GM21390 (cell line): ENCODE results near the gene BCAP31.
"Not testable (repeated sequence)": the region's sequence is repeated elsewhere in the genome, so short reads cannot be mapped to it uniquely, and the experiment has no call there.

ENCODE experiments used
- ATAC-seq: cut with Tn5 transposase; IDR thresholded peaks from one replicate; pipeline ENCODE4 v1.9.1; 2021; ENCODE audit not compliant: unreplicated experiment

Gene BCAP31

DNA sequence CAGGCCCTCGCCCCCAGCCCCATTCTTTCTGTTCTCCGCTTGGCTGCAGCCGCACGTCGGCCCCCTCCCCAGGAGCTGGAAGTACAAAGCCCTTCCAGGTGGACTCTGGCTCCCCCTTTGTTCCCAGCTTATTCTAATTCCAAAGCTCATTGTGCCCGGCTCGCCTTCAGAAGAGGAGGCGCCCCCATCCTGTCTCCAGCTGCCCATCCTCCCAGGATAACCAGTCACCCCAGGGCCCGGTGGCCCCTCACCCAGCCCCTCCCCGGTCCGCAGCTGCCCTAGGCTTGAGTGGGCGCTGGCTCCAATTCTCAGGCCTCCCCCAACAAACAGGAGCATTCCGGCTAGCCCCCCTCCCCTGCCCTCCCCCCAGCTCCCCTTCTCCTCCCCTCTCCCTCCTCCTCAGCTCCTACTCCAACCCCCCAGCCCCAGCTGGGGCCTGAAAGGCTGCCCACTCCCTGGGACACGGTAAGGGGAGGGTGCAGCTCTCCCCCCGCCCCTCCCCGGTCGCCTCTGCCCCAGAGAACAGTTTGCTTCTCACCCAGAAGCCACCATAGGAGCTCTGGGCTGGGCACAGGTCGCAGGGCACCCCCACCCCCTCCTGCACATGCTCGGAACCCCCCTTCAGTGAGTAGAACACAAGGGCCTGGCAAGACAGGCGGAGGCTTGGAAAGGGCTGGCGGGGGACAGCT, 39.6 kb downstream of the BCAP31 start:
- no peak for ATAC-seq

DNA sequence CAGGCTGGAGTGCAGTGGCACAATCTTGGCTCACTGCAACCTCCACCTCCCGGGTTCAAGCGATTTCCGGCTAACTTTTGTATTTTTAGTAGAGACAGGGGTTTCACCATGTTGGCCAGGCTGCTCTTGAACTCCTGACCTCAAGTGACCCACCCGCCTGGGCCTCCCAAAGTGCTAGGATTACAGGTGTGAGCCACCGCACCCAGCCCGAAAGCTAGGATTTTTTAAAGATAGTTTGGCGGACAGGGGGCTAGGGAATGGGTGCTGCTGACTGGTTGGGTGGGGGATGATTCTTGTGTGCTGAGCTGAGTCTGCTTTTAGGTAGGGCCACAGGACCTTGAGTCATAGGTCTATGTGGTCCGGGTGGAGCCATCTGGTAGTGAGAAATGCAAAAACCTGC, 40.7 kb downstream of the BCAP31 start:
- not testable (repeated sequence) for ATAC-seq

DNA sequence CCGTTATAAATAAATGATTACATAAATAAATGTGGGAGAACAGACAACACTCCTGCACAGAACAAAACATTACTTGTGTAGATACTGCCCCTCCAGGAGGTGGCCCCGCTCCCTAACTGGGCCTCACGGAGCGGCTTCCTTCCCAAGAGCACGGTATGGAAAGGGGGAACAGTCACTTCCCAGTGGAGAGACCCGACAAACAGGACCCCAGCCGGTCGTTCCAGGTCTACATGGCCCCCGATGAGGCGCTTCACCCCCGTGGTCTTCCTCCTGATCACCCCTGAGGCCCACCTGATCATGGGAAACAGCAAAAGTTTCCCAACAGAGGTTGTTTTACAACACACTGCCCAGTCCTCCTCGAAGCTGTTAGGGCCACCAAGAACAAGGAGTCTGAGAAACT, 43.0 kb downstream of the BCAP31 start:
- no peak for ATAC-seq

DNA sequence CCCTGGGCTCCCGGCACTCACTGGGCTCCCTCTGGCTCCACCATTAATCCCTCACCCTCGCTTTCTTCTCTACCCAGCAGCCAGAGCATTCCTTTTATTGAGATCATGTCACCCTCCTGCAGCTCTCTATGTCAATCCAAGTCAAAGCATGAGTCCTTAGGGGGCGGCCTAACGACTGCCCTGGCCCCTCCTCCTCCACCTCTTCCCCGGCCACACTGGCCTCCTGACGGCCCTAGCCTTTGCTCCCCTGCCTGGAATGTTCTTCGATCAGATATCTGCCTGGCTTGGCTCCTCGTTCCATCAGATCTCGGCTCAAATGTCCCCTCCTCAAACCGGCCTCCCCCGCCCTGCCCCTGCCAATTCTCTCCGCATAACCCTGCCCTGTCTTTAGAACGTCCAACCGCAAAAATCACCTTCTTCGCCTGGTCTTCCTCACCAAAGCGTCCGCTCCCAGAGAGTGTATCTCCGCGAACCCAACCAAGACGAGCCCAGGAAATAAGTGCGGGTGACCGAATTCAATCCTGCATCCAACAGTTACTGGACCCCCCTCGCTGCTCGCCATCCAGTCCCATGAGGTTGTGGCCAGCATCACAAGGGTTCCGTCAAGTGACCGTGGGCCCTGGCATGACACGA, 49.9 kb downstream of the BCAP31 start:
- no peak for ATAC-seq

GRCh38 chrX:153673428-153674218, 50.6 kb downstream of the BCAP31 start, which contains the start of gene PNCK:
Gene PNCK (minus strand): TSS chrX:153673813. CDS start chrX:153673076, 737 bp downstream.
- ATAC-seq = no peak

- no peak for ATAC-seq
These were observed 51.4 kb downstream of the BCAP31 start for GRCh38 chrX:153672531-153673427.

DNA sequence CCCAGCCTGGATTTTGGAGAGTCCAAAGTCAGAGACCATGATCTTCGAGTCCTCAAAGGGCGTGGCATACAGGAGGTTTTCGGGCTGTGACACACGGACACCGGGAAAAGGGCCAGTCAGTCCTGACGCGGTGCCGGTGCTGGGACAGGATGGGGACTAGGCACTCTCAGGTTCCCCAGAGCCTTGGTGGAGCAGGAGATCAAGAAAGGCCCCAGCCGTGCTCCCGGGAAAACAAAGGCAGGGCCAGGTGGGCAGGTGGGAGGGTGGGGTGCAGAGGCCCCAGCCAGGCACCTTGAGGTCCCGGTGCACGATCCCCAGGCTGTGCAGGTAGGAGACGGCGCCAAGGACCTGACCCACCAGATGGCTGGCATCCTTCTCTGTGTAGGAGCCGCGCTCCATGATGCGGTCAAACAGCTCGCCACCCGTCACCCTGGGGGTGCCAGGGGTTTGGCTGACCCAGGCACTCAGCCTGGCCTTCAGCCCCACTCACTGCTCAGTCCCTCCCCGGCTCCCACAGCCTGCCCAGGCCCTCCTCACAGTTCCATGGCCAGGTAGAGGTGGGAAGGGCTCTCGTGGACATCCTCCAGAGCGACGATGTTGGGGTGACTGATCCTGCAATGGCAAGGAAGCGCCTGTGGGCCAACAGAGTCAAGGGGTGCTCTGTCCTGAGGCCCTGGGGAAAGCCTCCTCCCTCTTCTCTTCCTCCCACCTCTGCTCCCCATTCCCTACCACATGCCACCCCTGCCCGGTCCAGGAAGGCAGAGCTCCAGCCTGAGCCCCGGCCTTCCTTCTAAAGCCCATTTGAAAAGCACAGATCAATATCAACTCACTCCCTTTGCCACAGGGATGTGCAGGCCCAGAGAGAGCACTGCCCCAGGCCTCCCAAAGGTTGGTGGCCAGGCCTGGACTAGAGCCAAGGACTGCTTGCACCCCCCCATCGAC, 52.3 kb downstream of the BCAP31 start:
- ATAC-seq = no peak

- no peak for ATAC-seq
These were observed 53.2 kb downstream of the BCAP31 start for GRCh38 chrX:153670748-153671588.

DNA sequence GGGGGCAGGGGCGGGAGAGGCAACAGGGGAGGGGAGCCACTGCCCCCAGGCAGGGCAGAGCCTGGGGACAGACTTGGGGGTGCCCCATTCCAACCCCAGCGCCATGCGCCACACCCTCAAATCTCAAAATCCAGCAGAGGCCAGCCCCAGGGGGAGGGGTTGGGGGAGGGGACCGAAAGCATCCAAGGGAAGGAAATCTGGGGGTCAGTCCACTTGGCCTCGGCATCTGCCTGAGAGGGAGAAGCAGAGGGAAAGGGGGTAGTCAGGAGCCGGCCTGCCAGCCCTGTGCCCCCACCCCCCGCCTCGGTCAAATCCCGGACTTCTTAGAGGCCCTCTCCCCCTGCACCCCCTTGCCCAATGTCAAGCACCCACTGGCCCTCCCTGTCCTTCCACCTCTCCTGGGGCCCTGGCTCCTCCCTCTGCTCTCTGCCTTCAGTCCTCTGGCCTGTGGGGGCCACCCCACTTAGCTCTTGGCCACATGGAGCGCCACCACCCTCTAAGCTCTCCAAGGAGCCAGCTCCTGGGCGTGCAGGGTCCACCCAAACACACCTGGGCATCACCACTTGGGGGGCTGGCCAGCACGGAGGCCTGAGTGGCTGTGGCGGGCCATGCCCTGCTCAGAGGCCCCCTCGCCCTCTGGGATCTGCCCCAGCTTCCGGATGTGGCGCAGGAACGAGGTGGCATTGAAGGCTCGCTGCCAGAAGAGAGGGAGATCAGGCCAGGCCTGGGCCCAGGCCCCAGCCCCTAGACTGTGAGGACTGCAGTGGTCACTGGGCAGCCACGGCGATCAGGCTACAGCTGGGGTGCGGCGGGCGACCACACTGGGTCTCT, 54.1 kb downstream of the BCAP31 start:
- no peak for ATAC-seq

- no peak for ATAC-seq
These were observed 54.9 kb downstream of the BCAP31 start for GRCh38 chrX:153669174-153669890.

DNA sequence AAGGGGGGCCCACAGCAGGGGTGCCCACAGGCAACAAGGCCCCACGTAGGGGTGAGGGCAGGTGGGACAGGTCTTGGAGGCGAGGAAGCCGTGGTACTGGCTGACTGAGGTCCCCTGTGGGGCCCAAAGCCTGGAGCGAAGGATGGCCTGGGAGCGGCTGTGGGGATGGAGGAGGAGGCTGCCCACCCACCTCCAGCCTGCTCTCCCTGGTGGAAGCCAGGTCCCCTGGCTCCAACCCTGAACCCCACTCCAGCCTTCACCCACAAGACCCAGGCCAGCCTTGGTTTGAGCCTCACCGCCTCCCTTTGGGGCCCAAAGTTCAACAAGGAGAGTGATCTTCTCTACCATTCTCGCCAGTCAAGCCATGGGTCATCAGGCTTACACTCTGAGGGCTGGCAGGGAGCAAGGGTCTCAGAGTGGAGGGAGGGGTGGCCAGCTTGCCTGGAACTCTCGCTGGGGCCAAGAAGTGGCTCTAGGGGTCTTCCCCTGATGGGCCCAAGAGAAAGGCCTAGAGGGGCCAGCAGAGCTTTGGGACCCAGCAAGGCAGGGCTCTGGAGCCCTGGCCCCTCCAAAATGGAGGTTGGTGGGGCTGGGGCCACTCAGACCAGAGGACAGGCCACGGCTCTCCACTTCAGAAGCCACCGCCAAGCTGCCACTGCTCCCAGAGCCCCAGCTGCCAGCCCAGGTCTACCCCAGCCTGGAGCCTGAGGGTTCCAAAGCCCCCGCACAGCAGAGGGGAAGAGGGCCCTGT, 55.6 kb downstream of the BCAP31 start:
- no peak for ATAC-seq

DNA sequence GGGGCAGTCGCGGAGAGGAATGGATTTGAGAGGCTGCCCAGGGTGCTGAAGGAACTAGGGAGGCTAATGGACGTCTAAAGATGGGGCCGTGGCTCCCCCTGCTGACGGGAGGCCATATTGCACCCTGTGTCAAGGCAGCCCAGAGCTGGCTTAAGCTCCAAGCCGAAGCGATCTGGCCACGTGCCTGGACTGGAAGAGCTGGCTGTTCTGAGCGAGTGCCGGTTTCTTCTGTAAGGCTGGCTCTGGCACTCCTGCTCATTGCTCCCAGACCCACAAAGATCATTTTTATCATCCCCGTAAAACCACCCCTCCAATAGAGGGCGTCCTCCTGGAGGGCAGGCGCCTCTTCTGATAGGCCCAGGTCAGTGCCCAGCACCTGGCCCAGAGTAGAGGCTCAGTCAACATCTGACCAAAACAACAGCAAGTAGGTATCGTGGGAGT, 56.2 kb downstream of the BCAP31 start:
- ATAC-seq = no peak

DNA sequence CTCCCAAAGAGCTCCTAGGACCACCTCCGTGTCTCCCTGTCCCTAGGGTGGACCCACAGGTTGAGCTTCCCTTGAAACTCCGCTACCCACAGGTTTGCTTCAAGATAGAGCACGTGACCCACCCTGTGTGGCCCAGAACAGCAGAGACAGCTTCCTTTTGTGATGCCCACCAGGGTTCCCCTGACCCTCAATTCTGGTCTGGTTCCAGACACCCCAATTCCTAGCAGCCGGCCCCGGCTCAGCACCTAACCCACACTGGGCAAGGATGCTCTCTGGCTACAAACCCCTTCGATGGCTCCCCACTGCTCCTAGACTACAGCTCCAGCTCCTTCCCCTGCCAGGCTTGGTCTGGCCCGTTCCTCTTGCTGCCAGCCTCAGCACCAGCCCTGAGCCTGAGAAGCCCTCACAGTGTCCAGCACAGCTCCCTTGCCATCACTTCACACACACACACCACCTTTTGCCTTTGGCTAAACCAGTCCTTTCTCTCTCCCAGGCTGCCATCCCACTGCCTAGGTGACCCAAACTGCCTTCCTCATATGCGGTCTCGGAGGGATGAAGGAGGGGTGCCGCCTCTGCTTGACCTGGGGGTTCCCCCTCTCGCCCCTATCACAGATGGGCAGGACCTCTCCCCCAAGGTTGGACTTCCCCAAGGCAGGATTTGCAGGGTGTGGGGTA, 56.8 kb downstream of the BCAP31 start:
- ATAC-seq = no peak

DNA sequence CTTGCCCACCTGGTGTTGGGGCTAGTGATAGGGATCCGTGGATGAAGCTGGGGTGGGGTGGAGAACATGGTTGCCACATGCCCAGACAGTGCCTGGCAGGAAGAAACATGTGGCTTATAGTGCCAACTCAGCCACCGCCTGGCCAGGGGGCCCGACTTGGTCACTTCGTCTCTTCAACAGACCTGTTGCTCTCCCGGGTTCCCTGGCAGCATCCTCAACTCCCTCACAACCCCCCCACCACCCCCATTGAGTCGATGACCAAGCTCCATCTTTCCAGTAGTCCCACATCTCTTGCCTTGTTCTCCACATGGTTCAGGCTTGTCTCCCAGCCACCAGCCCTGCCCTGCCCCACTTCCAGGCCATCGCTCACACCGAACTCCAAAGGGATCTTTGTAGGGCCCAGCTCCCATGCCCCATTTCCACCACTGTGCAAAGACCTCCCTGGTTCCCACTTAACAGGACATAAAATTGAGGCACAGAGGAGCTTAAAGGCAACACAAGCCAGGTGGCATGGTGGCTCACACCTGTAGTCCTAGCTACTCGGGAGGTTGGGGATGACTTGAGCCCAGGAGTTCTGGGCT, 58.4 kb downstream of the BCAP31 start:
- ATAC-seq = no peak

- no peak for ATAC-seq
These were observed 61.9 kb downstream of the BCAP31 start for GRCh38 chrX:153662266-153662665.

GRCh38 chrX:153659268-153659667, 64.9 kb downstream of the BCAP31 start:
- no peak for ATAC-seq
